WTC11 (cell line): ENCODE measurements around the gene STON2. TPM values are rescaled to one million over a fixed set of nuclear protein-coding genes. Genes with fewer than 3 reads are reported as not detected.

Experiments used
- ATAC-seq: fragments of 200-7000 bp; cut with Tn5 transposase; 2 replicates; pipeline ENCODE4 v1.10.0; 2021; ENCODE audit warnings: mild to moderate bottlenecking, moderate library complexity
- CTCF ChIA-PET: fragments of 300-600 bp; sonication (Branson Sonifier 250); formaldehyde crosslinking; loops from one replicate; lab custom pipeline; 2021; ENCODE audit warnings: antibody characterized with exemption; lab: Charles Lee
- POLR2A ChIA-PET: fragments of 350-600 bp; sonication (Branson Sonifier 250); formaldehyde crosslinking; loops from one replicate; lab custom pipeline; 2021; ENCODE audit warnings: antibody characterized with exemption; lab: Charles Lee
- DNase-seq: peaks from one replicate; pipeline ENCODE4 v3.0.0; 2021; ENCODE audit warnings: low spot score
- H3K27ac Mint-ChIP-seq: 2 replicates; pipeline ENCODE4 v1.8.0; 2021; ENCODE audit warnings: mixed read lengths
- H3K27me3 Mint-ChIP-seq: 2 replicates; pipeline ENCODE4 v1.8.0; 2021; ENCODE audit warnings: low read depth, mild to moderate bottlenecking, moderate library complexity, mixed read lengths
- H3K36me3 Mint-ChIP-seq: 2 replicates; pipeline ENCODE4 v1.8.0; 2021; ENCODE audit warnings: mixed read lengths
- H3K4me1 Mint-ChIP-seq: 2 replicates; pipeline ENCODE4 v1.8.0; 2022; ENCODE audit warnings: mixed read lengths
- H3K4me3 Mint-ChIP-seq: 2 replicates; pipeline ENCODE4 v1.8.0; 2021; ENCODE audit warnings: mild to moderate bottlenecking, moderate library complexity, mixed read lengths
- H3K9me3 Mint-ChIP-seq: 2 replicates; pipeline ENCODE4 v1.8.0; 2021; ENCODE audit warnings: mixed read lengths
- NFE2L1 ChIP-seq: sonication (generic); formaldehyde crosslinking; IDR thresholded peaks from 2 replicates; pipeline ENCODE4 v1.8.1; 2023; ENCODE audit warnings: missing genetic modification reagents
- NFYB ChIP-seq: sonication (generic); formaldehyde crosslinking; conservative IDR thresholded peaks from 2 replicates; pipeline ENCODE4 v1.8.0; 2022; ENCODE audit warnings: low read depth, missing genetic modification reagents
- PRRX2 ChIP-seq: fragments of 250-450 bp; sonication (Bioruptor Pico); IDR thresholded peaks from 2 replicates; pipeline ENCODE4 v1.8.0; 2021; ENCODE audit warnings: mild to moderate bottlenecking
- USF1 ChIP-seq: sonication (generic); formaldehyde crosslinking; IDR thresholded peaks from 2 replicates; pipeline ENCODE4 v1.8.0; 2022; ENCODE audit warnings: mild to moderate bottlenecking, missing genetic modification reagents
- ZBTB21 ChIP-seq: sonication (generic); formaldehyde crosslinking; IDR thresholded peaks from 2 replicates; pipeline ENCODE4 v1.8.1; 2023; ENCODE audit warnings: mild to moderate bottlenecking, missing genetic modification reagents, borderline replicate concordance
- ZBTB43 ChIP-seq: sonication (generic); formaldehyde crosslinking; IDR thresholded peaks from 2 replicates; pipeline ENCODE4 v1.8.1; 2023; ENCODE audit warnings: mild to moderate bottlenecking, missing genetic modification reagents
- ZNF232 ChIP-seq: sonication (generic); formaldehyde crosslinking; IDR thresholded peaks from 2 replicates; pipeline ENCODE4 v1.8.0; 2022; ENCODE audit warnings: mild to moderate bottlenecking, missing genetic modification reagents
- ZNF425 ChIP-seq: fragments of 250-450 bp; sonication (Bioruptor Pico); conservative IDR thresholded peaks from 2 replicates; pipeline ENCODE4 v1.9.0; 2021; ENCODE audit warnings: mild to moderate bottlenecking
- ZSCAN18 ChIP-seq: fragments of 250-450 bp; sonication (Bioruptor Pico); IDR thresholded peaks from 2 replicates; pipeline ENCODE4 v2.1.2; 2022; ENCODE audit warnings: mild to moderate bottlenecking, moderate library complexity
- total RNA-seq: library from RNA; stranded (reverse); gene quantifications from 3 replicates; pipeline ENCODE4 v1.2.3, GENCODE V29; 2021
- TF ChIP-seq, protein P1 (sequence below): sonication (generic); formaldehyde crosslinking; IDR thresholded peaks from 2 replicates; pipeline ENCODE4 v1.8.1; 2023; ENCODE audit warnings: mild to moderate bottlenecking, missing genetic modification reagents, moderate library complexity
- TF ChIP-seq, protein P2 (sequence below): sonication (generic); formaldehyde crosslinking; IDR thresholded peaks from 2 replicates; pipeline ENCODE4 v1.8.0; 2022; ENCODE audit warnings: mild to moderate bottlenecking, missing genetic modification reagents
- TF ChIP-seq, protein P3 (sequence below): fragments of 250-450 bp; sonication (Bioruptor Pico); IDR thresholded peaks from 2 replicates; pipeline ENCODE4 v1.8.0; 2021; ENCODE audit warnings: mild to moderate bottlenecking

The STON2 gene
- total RNA-seq, 1 experiment from 2014 or later, result 69.2 TPM

DNA sequence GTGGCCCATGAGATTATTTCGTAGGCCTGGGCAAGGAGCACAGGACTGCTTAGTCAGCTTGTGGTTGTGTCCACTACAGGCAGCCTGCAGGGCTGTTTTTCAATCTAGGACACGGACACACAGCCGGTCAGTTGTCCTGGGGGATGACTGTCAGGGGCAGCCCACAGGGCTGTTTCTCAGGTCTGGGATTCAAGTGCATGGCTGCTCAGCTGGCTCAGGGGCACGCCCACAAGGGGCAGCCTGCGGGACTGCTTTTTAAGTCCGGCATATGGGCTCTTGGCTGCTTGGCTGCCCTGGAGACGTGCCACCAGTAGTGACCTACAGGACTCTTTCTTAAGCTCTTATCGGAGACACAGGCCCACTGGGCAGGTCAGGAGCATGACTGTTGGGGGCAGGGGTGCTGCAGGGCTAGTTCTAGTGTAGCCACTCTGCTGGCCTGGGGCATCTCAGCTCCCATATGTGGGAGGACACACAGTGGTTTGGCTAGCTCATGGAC lies 152.8 kb downstream of the STON2 start (continued):
- TF ChIP-seq USF1 (CRISPR knock-in tag), result no peak
- no peak for TF ChIP-seq ZNF232 (CRISPR knock-in tag)
- TF ChIP-seq, protein P1, sequence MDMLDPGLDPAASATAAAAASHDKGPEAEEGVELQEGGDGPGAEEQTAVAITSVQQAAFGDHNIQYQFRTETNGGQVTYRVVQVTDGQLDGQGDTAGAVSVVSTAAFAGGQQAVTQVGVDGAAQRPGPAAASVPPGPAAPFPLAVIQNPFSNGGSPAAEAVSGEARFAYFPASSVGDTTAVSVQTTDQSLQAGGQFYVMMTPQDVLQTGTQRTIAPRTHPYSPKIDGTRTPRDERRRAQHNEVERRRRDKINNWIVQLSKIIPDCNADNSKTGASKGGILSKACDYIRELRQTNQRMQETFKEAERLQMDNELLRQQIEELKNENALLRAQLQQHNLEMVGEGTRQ (CRISPR knock-in tag), result no peak
- no peak for TF ChIP-seq NFYB (CRISPR knock-in tag)
- no peak for TF ChIP-seq ZNF425 (CRISPR knock-in tag)

DNA sequence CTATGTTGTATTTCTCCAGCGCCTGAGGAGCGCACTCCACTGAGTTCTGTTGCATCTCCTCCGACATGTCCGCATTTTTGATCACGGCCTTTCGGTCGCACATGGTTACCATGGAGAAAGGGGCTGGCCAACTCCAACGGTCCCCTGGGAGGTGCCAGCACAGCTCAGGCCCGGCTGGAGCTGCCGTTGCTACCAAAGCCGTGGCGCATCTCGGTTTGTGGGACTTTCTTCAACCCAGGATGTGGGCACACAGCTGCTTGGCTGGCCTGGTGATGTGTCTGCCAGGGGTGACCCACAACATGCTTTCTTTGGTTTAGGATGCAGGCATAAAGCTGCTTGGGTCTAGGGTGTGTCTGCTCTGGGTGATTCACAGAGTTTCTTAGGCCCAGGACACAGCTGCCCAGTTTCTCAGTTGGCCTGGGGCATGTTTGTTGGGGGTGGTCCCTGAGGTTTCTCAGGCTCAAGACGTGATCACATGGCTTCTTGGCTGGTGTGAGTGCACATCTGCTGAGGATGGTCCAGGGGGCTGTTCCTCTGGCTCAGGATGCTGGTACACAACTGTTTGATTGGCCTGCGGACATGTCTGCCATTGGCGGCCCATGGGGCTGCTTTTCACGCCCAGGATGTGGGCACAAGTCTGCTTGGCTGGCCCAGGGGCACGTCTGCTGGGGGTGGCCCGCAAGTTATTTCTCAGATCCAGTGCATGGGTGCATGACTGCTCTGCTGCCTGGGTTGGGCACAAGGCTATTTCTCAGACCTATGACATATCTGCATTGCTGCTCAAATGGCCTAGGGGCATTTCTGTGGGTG lies 153.5 kb downstream of the STON2 start:
- DNase-seq (no peak), ATAC-seq (no peak)
- Mint-ChIP-seq H3K9me3 (peaks cover 31% of the 10 kb centered on the region), H3K27me3 (peaks cover 11% of the 10 kb centered on the region; the same call in 1 of the 2 replicates), H3K36me3 (peaks cover 24% of the 10 kb centered on the region), H3K27ac (no peak overlapping the region), H3K4me1 (no peaks in the 10 kb centered on the region), H3K4me3 (no peak overlapping the region)
- CTCF ChIA-PET, result no interaction called here
- POLR2A ChIA-PET, result interaction anchor here (0.7 kb wide), 1 partner anchor 104 kb away, joined by 3 read pairs; no protein-coding TSS in a partner anchor
- TF ChIP-seq ZSCAN18 (CRISPR knock-in tag) (no peak), NFE2L1 (CRISPR knock-in tag) (no peak), ZBTB21 (CRISPR knock-in tag) (no peak), ZBTB43 (no peak), PRRX2 (CRISPR knock-in tag) (no peak)
- TF ChIP-seq, protein P2, sequence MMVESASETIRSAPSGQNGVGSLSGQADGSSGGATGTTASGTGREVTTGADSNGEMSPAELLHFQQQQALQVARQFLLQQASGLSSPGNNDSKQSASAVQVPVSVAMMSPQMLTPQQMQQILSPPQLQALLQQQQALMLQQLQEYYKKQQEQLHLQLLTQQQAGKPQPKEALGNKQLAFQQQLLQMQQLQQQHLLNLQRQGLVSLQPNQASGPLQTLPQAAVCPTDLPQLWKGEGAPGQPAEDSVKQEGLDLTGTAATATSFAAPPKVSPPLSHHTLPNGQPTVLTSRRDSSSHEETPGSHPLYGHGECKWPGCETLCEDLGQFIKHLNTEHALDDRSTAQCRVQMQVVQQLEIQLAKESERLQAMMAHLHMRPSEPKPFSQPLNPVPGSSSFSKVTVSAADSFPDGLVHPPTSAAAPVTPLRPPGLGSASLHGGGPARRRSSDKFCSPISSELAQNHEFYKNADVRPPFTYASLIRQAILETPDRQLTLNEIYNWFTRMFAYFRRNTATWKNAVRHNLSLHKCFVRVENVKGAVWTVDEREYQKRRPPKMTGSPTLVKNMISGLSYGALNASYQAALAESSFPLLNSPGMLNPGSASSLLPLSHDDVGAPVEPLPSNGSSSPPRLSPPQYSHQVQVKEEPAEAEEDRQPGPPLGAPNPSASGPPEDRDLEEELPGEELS, result no peak
- TF ChIP-seq, protein P3, sequence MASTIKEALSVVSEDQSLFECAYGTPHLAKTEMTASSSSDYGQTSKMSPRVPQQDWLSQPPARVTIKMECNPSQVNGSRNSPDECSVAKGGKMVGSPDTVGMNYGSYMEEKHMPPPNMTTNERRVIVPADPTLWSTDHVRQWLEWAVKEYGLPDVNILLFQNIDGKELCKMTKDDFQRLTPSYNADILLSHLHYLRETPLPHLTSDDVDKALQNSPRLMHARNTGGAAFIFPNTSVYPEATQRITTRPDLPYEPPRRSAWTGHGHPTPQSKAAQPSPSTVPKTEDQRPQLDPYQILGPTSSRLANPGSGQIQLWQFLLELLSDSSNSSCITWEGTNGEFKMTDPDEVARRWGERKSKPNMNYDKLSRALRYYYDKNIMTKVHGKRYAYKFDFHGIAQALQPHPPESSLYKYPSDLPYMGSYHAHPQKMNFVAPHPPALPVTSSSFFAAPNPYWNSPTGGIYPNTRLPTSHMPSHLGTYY (CRISPR knock-in tag), result no peak
- TF ChIP-seq, protein P1 (CRISPR knock-in tag), result no peak
